GM12892 (cell line): ENCODE measurements around the gene CDC14A.

Source experiments
- POLR2A ChIP-seq: IDR thresholded peaks from 2 replicates; pipeline ENCODE4 v1.6.1; 2011; ENCODE audit warnings: low read depth, low read length, control low read depth
- POLR2AphosphoS5 ChIP-seq: IDR thresholded peaks from 2 replicates; pipeline ENCODE4 v1.6.1; 2011; ENCODE audit warnings: low read depth, low read length, control low read depth
- TAF1 ChIP-seq: IDR thresholded peaks from 2 replicates; pipeline ENCODE4 v1.6.1; 2011; ENCODE audit warnings: low read depth, mild to moderate bottlenecking, control low read depth, low read length, borderline replicate concordance

DNA sequence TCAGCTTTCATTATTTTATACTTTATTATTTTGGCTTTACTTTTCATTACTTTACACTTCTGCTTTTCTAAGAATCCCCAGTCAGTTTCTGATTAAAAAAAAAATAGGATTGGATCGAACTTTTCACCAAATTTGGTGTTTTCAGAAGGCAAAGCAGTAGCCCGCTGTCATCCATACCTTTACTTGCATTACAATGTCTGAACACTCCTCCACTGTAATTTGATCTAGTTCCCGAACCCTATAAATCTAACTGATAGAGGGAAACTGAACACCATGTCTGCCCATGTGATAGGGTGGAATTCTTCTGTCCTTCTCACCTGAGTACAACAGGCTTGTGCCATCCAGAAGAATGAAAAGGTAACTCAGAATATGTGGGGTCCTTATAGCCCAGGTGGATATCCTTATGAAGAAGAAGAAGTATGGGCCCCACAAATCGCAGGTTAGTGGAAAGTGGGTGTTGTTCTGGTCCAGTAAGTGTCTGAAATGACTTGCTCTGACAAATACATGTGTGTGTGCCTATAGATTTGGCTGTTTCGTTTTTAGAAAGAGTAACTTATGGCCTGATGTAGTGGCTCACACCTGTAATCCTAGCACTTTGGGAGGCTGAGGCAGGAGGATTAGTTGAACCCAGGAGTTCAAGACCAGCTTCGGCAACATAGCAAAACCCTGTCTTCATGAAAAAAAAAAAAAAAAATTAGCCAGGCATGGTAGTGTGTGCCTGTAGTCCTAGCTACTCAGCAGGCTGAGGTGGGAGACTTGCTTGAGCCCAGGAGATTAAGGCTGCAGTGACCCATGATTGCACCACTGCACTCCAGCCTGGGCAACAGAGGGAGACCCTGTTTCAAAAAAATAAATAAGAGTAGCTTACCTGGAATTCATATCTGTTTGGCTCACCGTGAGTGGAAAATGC, 26.6 kb upstream of the CDC14A start:
- TF ChIP-seq POLR2A (no peak), POLR2AphosphoS5 (no peak), TAF1 (no peak)
